ENCODE data around the gene NFIB. TPM values are rescaled to one million over a fixed set of nuclear protein-coding genes. Genes with fewer than 3 reads are reported as not detected.

NFIB gene
- total RNA-seq, 1 donor from 2014 or later: 0.30 TPM

- no peak overlapping the region for H3K9ac ChIP-seq
- no peaks in the 10 kb centered on the region for H3K9me3 ChIP-seq (ENCODE audit: low read depth)
- no peaks in the 10 kb centered on the region for H4K20me1 ChIP-seq (ENCODE audit: low read depth)
- H3K4me3 ChIP-seq: no peak overlapping the region
- no peak overlapping the region for H3K27ac Mint-ChIP-seq
- no peaks in the 10 kb centered on the region for H3F3A ChIP-seq (ENCODE audit: low read depth)
- no peaks in the 10 kb centered on the region for H3K36me3 ChIP-seq
- no peak overlapping the region for H3K4me2 ChIP-seq
- no peaks in the 10 kb centered on the region for H3K79me2 ChIP-seq (ENCODE audit: low read depth)
- no peaks in the 10 kb centered on the region for H3K4me1 Mint-ChIP-seq
- no peaks in the 10 kb centered on the region for H3K9me3 Mint-ChIP-seq
- no peaks in the 10 kb centered on the region for H3K27me3 ChIP-seq
- no peak overlapping the region for H2AFZ ChIP-seq (replicated peaks)
- no peaks in the 10 kb centered on the region for H3K4me1 ChIP-seq
- H3K27ac ChIP-seq: no peak overlapping the region
- no peaks in the 10 kb centered on the region for H3K36me3 Mint-ChIP-seq
- TF ChIP-seq EZH2phosphoT487 (IDR thresholded peaks at IDR 0.05): no peak
- TF ChIP-seq EZH2 (IDR thresholded peaks at IDR 0.05): no peak
- TF ChIP-seq CTCF (IDR thresholded peaks at IDR 0.05): no peak
- no peak overlapping the region for H3K4me3 Mint-ChIP-seq
- no peak for DNase-seq (ENCODE audit: low spot score)
- H3K27me3 Mint-ChIP-seq (ENCODE audit: insufficient read depth, low read depth): peaks cover 2% of the 10 kb centered on the region
Measured at GRCh38 chr9:14066032-14066431, 247.9 kb downstream of the NFIB start.

GRCh38 chr9:14064940-14065339 lies 249.0 kb downstream of the NFIB start:
- no peak for TF ChIP-seq EZH2 (IDR thresholded peaks at IDR 0.05)
- no peak for TF ChIP-seq EZH2phosphoT487 (IDR thresholded peaks at IDR 0.05)
- TF ChIP-seq CTCF (IDR thresholded peaks at IDR 0.05): no peak
- H3K27me3 ChIP-seq: no peaks in the 10 kb centered on the region
- Mint-ChIP-seq H3K27me3 (ENCODE audit: insufficient read depth, low read depth) (peaks cover 2% of the 10 kb centered on the region), H3K4me1 (no peaks in the 10 kb centered on the region), H3K4me3 (no peak overlapping the region), H3K36me3 (no peaks in the 10 kb centered on the region), H3K27ac (no peak overlapping the region), H3K9me3 (no peaks in the 10 kb centered on the region)
- no peaks in the 10 kb centered on the region for H3K9me3 ChIP-seq (ENCODE audit: low read depth)
- no peaks in the 10 kb centered on the region for H3F3A ChIP-seq (ENCODE audit: low read depth)
- H3K9ac ChIP-seq: no peak overlapping the region
- H3K4me1 ChIP-seq: no peaks in the 10 kb centered on the region
- DNase-seq (ENCODE audit: low spot score): no peak
- H3K4me3 ChIP-seq: no peak overlapping the region
- no peaks in the 10 kb centered on the region for H3K36me3 ChIP-seq
- H3K79me2 ChIP-seq (ENCODE audit: low read depth): no peaks in the 10 kb centered on the region
- H4K20me1 ChIP-seq (ENCODE audit: low read depth): no peaks in the 10 kb centered on the region
- no peak overlapping the region for H3K4me2 ChIP-seq
- H3K27ac ChIP-seq: no peak overlapping the region
- H2AFZ ChIP-seq (replicated peaks): no peak overlapping the region

GRCh38 chr9:14063756-14064155 lies 250.2 kb downstream of the NFIB start:
- Histone ChIP-seq H2AFZ (replicated peaks) (no peak overlapping the region), H3K4me1 (no peaks in the 10 kb centered on the region), H4K20me1 (ENCODE audit: low read depth) (no peaks in the 10 kb centered on the region), H3K9ac (no peak overlapping the region), H3K9me3 (ENCODE audit: low read depth) (no peaks in the 10 kb centered on the region), H3K27me3 (no peaks in the 10 kb centered on the region), H3F3A (ENCODE audit: low read depth) (no peaks in the 10 kb centered on the region), H3K79me2 (ENCODE audit: low read depth) (no peaks in the 10 kb centered on the region), H3K4me3 (no peak overlapping the region), H3K36me3 (no peaks in the 10 kb centered on the region), H3K4me2 (no peak overlapping the region), H3K27ac (no peak overlapping the region)
- no peak overlapping the region for H3K27ac Mint-ChIP-seq
- H3K36me3 Mint-ChIP-seq: no peaks in the 10 kb centered on the region
- H3K4me1 Mint-ChIP-seq: no peaks in the 10 kb centered on the region
- H3K27me3 Mint-ChIP-seq (ENCODE audit: insufficient read depth, low read depth): peaks cover 4% of the 10 kb centered on the region
- TF ChIP-seq EZH2 (IDR thresholded peaks at IDR 0.05) (no peak), EZH2phosphoT487 (IDR thresholded peaks at IDR 0.05) (no peak), CTCF (IDR thresholded peaks at IDR 0.05) (no peak)
- no peak overlapping the region for H3K4me3 Mint-ChIP-seq
- H3K9me3 Mint-ChIP-seq: no peaks in the 10 kb centered on the region
- DNase-seq (ENCODE audit: low spot score): no peak
